GM12878 (cell line): ENCODE measurements around the gene TCF25. TPM values are rescaled to one million over a fixed set of nuclear protein-coding genes. Genes with fewer than 3 reads are reported as not detected.
A peak's percentile ranks its signal among the peaks of the same experiment; 100 is the strongest.

ENCODE experiments used
- ATF7 ChIP-seq: fragments of 450-650 bp; IDR thresholded peaks from 2 replicates; pipeline ENCODE4 v1.6.1; 2016; ENCODE audit warnings: low read depth, mild to moderate bottlenecking
- BACH1 ChIP-seq: fragments of 450-650 bp; IDR thresholded peaks from 2 replicates; pipeline ENCODE4 v1.6.1; 2017; ENCODE audit warnings: mild to moderate bottlenecking, borderline replicate concordance
- CBX3 ChIP-seq: fragments of 200-600 bp; sonication (generic); IDR thresholded peaks from 2 replicates; pipeline ENCODE4 v1.6.1; 2016; ENCODE audit warnings: low read depth, borderline replicate concordance
- CHD1 ChIP-seq: IDR thresholded peaks from 2 replicates; pipeline ENCODE4 v1.6.1; 2012; ENCODE audit warnings: low read depth, low read length, improper control_type of control experiment
- CREB1 ChIP-seq: IDR thresholded peaks from 2 replicates; pipeline ENCODE4 v1.6.1; 2012; ENCODE audit warnings: low read depth, mild to moderate bottlenecking, inconsistent platforms
- EED ChIP-seq: sonication (generic); IDR thresholded peaks from 2 replicates; pipeline ENCODE4 v1.6.1; 2016; ENCODE audit warnings: antibody characterized with exemption, low read depth
- GABPA ChIP-seq: IDR thresholded peaks from 2 replicates; pipeline ENCODE4 v1.6.1; 2014; ENCODE audit warnings: antibody characterized with exemption, low read depth, mild to moderate bottlenecking, inconsistent platforms
- IKZF1 ChIP-seq: fragments of 450-650 bp; conservative IDR thresholded peaks from 2 replicates; pipeline ENCODE4 v1.6.1; 2017; ENCODE audit warnings: antibody characterized with exemption, mild to moderate bottlenecking
- JUND ChIP-seq: IDR thresholded peaks from 2 replicates; pipeline ENCODE4 v1.6.1; 2012; ENCODE audit warnings: low read depth, mild to moderate bottlenecking, low read length, improper control_type of control experiment, moderate library complexity
- KDM1A ChIP-seq: fragments of 200-600 bp; sonication (generic); IDR thresholded peaks from 2 replicates; pipeline ENCODE4 v1.6.1; 2016; ENCODE audit warnings: borderline replicate concordance
- MXI1 ChIP-seq: fragments of 150-350 bp; IDR thresholded peaks from 2 replicates; pipeline ENCODE4 v1.6.1; 2011; ENCODE audit warnings: low read depth, mild to moderate bottlenecking, inconsistent platforms, low read length, improper control_type of control experiment
- POU2F2 ChIP-seq: IDR thresholded peaks from 3 replicates; pipeline ENCODE4 v1.6.1; 2011; ENCODE audit warnings: low read depth, mild to moderate bottlenecking, low read length, borderline replicate concordance
- SPI1 ChIP-seq: IDR thresholded peaks from 2 replicates; pipeline ENCODE4 v1.6.1; 2011; ENCODE audit warnings: low read depth, mild to moderate bottlenecking, low read length, moderate library complexity, borderline replicate concordance; ENCODE audit not compliant: insufficient read depth
- TAF1 ChIP-seq: IDR thresholded peaks from 2 replicates; pipeline ENCODE4 v1.6.1; 2011; ENCODE audit warnings: mild to moderate bottlenecking, low read depth, low read length, borderline replicate concordance
- TARDBP ChIP-seq: IDR thresholded peaks from 2 replicates; pipeline ENCODE4 v1.6.1; 2016; ENCODE audit warnings: borderline replicate concordance
- YY1 ChIP-seq: IDR thresholded peaks from 2 replicates; pipeline ENCODE4 v1.6.1; 2011; ENCODE audit warnings: low read depth, mild to moderate bottlenecking, low read length
- ZSCAN29 ChIP-seq: fragments of 450-650 bp; IDR thresholded peaks from 2 replicates; pipeline ENCODE4 v1.6.1; 2017; ENCODE audit warnings: mild to moderate bottlenecking, moderate library complexity
- polyA plus RNA-seq, 11 experiments: library from polyadenylated mRNA; depleted of rRNA in 4 of 11; unstranded in 6 of 11; stranded (reverse) in 5 of 11; fragments of >200 nt; fragmentation: Nextera tagmentation in 4 of 11; fragmentation: Illumina TruSeq in 1 of 11; extraction: Ambion mirVana in 4 of 11; extraction: Trizol in 1 of 11; gene quantifications; 1 replicate in 1 of 11; 2 replicates in 10 of 11; pipeline versions ENCODE4 v1.2.1 to v1.2.3, GENCODE V29; 2011 to 2016; ENCODE audit warnings: inconsistent platforms in 2 of 11, missing spikeins in 2 of 11, low read depth in 1 of 11
- total RNA-seq, 4 experiments: library from RNA; depleted of rRNA in 3 of 4; stranded (reverse); fragments of >200 nt in 3 of 4; fragmentation: Illumina TruSeq in 1 of 4; extraction: Trizol in 1 of 4; gene quantifications; 2 replicates each; pipeline versions ENCODE4 v1.2.1 to v1.2.3, GENCODE V29; 2013 to 2021
- TF ChIP-seq, protein P1 (sequence below): fragments of 450-650 bp; IDR thresholded peaks from 2 replicates; pipeline ENCODE4 v1.6.1; 2017; ENCODE audit warnings: mild to moderate bottlenecking, moderate library complexity
- TF ChIP-seq, protein P2 (sequence below): IDR thresholded peaks from 2 replicates; pipeline ENCODE4 v1.6.1; 2012; ENCODE audit warnings: improper control_type of control experiment, low read depth, low read length; ENCODE audit not compliant: insufficient replicate concordance
- TF ChIP-seq, protein P3 (sequence below): fragments of 450-650 bp; IDR thresholded peaks from 2 replicates; pipeline ENCODE4 v1.6.1; 2016; ENCODE audit warnings: mild to moderate bottlenecking

Gene TCF25
- total and polyA plus RNA-seq, 10 of the 15 experiments (the other 5 are each of a cell fraction or from before 2014, with no cell fraction given), result 8.4 to 130 (median 89.4) TPM

DNA sequence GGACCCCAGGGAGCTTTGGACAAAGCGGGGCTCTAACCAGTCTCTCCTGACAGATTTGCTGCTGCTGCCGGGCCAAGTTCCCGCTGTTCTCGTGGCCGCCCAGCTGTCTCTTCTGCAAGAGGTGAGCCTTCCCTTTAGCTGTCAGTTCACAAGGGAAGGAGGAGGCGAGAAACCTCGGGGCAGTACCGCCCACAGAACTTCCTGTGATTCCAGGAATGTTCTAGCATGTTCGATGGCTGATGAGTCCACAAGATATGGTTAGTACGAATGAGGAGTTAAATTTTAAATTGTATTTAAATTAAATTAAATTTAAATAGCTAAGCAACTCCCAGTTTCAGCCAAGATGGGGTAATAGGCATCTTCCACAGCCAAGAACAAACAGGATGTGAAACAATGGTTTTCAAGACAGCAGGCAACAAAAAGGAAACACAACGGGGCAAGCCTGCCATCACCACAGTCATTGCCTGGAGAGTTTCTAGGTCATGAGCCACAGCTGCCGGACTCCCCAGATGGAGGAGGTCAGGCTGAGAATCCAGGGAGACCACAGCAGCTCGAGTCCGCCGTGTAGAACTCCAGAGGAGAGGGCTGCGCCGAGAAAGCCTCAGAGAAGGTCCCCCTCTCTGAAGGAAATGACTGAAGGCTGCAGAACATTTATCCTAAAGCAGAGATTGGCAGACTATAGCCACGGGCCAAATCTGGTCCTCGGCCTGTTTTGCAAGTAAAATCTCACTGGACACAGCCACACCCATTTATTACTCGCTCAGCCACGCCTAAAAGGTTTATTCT, 9.5 kb upstream of the TCF25 start (continued):
- TF ChIP-seq, protein P1, sequence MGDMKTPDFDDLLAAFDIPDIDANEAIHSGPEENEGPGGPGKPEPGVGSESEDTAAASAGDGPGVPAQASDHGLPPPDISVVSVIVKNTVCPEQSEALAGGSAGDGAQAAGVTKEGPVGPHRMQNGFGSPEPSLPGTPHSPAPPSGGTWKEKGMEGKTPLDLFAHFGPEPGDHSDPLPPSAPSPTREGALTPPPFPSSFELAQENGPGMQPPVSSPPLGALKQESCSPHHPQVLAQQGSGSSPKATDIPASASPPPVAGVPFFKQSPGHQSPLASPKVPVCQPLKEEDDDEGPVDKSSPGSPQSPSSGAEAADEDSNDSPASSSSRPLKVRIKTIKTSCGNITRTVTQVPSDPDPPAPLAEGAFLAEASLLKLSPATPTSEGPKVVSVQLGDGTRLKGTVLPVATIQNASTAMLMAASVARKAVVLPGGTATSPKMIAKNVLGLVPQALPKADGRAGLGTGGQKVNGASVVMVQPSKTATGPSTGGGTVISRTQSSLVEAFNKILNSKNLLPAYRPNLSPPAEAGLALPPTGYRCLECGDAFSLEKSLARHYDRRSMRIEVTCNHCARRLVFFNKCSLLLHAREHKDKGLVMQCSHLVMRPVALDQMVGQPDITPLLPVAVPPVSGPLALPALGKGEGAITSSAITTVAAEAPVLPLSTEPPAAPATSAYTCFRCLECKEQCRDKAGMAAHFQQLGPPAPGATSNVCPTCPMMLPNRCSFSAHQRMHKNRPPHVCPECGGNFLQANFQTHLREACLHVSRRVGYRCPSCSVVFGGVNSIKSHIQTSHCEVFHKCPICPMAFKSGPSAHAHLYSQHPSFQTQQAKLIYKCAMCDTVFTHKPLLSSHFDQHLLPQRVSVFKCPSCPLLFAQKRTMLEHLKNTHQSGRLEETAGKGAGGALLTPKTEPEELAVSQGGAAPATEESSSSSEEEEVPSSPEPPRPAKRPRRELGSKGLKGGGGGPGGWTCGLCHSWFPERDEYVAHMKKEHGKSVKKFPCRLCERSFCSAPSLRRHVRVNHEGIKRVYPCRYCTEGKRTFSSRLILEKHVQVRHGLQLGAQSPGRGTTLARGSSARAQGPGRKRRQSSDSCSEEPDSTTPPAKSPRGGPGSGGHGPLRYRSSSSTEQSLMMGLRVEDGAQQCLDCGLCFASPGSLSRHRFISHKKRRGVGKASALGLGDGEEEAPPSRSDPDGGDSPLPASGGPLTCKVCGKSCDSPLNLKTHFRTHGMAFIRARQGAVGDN, result peak; percentile 68; the same call in 1 of the 2 replicates
- peak; percentile 45 for TF ChIP-seq ATF7
- no peak for TF ChIP-seq TAF1
- TF ChIP-seq ZSCAN29, result no peak
- TF ChIP-seq BACH1, result no peak
- TF ChIP-seq CBX3, result no peak
- TF ChIP-seq JUND, result no peak
- TF ChIP-seq EED, result peak; percentile 75
- no peak for TF ChIP-seq POU2F2
- 0 out of 2 replicates have a peak, but pooled peaks have one; percentile 43 for TF ChIP-seq CREB1
- TF ChIP-seq, protein P2, sequence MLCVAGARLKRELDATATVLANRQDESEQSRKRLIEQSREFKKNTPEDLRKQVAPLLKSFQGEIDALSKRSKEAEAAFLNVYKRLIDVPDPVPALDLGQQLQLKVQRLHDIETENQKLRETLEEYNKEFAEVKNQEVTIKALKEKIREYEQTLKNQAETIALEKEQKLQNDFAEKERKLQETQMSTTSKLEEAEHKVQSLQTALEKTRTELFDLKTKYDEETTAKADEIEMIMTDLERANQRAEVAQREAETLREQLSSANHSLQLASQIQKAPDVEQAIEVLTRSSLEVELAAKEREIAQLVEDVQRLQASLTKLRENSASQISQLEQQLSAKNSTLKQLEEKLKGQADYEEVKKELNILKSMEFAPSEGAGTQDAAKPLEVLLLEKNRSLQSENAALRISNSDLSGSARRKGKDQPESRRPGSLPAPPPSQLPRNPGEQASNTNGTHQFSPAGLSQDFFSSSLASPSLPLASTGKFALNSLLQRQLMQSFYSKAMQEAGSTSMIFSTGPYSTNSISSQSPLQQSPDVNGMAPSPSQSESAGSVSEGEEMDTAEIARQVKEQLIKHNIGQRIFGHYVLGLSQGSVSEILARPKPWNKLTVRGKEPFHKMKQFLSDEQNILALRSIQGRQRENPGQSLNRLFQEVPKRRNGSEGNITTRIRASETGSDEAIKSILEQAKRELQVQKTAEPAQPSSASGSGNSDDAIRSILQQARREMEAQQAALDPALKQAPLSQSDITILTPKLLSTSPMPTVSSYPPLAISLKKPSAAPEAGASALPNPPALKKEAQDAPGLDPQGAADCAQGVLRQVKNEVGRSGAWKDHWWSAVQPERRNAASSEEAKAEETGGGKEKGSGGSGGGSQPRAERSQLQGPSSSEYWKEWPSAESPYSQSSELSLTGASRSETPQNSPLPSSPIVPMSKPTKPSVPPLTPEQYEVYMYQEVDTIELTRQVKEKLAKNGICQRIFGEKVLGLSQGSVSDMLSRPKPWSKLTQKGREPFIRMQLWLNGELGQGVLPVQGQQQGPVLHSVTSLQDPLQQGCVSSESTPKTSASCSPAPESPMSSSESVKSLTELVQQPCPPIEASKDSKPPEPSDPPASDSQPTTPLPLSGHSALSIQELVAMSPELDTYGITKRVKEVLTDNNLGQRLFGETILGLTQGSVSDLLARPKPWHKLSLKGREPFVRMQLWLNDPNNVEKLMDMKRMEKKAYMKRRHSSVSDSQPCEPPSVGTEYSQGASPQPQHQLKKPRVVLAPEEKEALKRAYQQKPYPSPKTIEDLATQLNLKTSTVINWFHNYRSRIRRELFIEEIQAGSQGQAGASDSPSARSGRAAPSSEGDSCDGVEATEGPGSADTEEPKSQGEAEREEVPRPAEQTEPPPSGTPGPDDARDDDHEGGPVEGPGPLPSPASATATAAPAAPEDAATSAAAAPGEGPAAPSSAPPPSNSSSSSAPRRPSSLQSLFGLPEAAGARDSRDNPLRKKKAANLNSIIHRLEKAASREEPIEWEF, result peak; percentile 11
- TF ChIP-seq, protein P3, sequence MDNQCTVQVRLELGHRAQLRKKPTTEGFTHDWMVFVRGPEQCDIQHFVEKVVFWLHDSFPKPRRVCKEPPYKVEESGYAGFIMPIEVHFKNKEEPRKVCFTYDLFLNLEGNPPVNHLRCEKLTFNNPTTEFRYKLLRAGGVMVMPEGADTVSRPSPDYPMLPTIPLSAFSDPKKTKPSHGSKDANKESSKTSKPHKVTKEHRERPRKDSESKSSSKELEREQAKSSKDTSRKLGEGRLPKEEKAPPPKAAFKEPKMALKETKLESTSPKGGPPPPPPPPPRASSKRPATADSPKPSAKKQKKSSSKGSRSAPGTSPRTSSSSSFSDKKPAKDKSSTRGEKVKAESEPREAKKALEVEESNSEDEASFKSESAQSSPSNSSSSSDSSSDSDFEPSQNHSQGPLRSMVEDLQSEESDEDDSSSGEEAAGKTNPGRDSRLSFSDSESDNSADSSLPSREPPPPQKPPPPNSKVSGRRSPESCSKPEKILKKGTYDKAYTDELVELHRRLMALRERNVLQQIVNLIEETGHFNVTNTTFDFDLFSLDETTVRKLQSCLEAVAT, result no peak
- TF ChIP-seq SPI1, result peak; percentile 76; the same call in 1 of the 2 replicates
- no peak for TF ChIP-seq GABPA
- TF ChIP-seq IKZF1, result peak; percentile 68
- no peak for TF ChIP-seq CHD1
- TF ChIP-seq KDM1A, result no peak
- TF ChIP-seq TARDBP, result no peak
- peak; percentile 61 for TF ChIP-seq MXI1
- TF ChIP-seq YY1, result peak; percentile 47; the same call in 1 of the 2 replicates
